Nephron (organoid): Measurements from ENCODE around the gene MGRN1.

Source experiments
- H3K27ac Mint-ChIP-seq, 3 experiments: 2 replicates each; pipeline ENCODE4 v1.8.0; 2020; ENCODE audit warnings: mixed read lengths in 3 of 3, mild to moderate bottlenecking in 2 of 3, moderate library complexity in 1 of 3
- H3K27me3 Mint-ChIP-seq: 2 replicates; pipeline ENCODE4 v1.8.0; 2021; ENCODE audit warnings: low read depth, mild to moderate bottlenecking, moderate library complexity, mixed read lengths
- H3K36me3 Mint-ChIP-seq: 2 replicates; pipeline ENCODE4 v1.8.0; 2020; ENCODE audit warnings: low read depth, mixed read lengths
- H3K4me1 Mint-ChIP-seq: 2 replicates; pipeline ENCODE4 v1.8.0; 2020; ENCODE audit warnings: mixed read lengths
- H3K4me3 Mint-ChIP-seq, 3 experiments: 2 replicates each; pipeline ENCODE4 v1.8.0; 2020; ENCODE audit warnings: mild to moderate bottlenecking in 3 of 3, mixed read lengths in 3 of 3, moderate library complexity in 2 of 3
- H3K9me3 Mint-ChIP-seq: 2 replicates; pipeline ENCODE4 v1.8.0; 2020; ENCODE audit warnings: mixed read lengths
- CTCF ChIP-seq, 3 experiments: fragments of 200-600 bp; sonication (generic); IDR thresholded peaks; one replicate each; pipeline ENCODE4 v1.5.0; 2021; ENCODE audit warnings: antibody characterized with exemption in 3 of 3; ENCODE audit not compliant: unreplicated experiment in 3 of 3

MGRN1 gene

GRCh38 chr16:4606354-4606753 is 18.3 kb upstream of the MGRN1 start:
- no peaks in the 10 kb centered on the region for H3K36me3 Mint-ChIP-seq
- TF ChIP-seq CTCF (IDR thresholded peaks at IDR 0.05; ENCODE audit: unreplicated experiment in 3 of 3), result no peak
- H3K27ac Mint-ChIP-seq, result no peak overlapping the region
- no peak overlapping the region for H3K4me3 Mint-ChIP-seq
- H3K27me3 Mint-ChIP-seq, result no peaks in the 10 kb centered on the region
- no peaks in the 10 kb centered on the region for H3K9me3 Mint-ChIP-seq
- H3K4me1 Mint-ChIP-seq, result peaks cover 4% of the 10 kb centered on the region

- H3K9me3 Mint-ChIP-seq, result no peaks in the 10 kb centered on the region
Measured at GRCh38 chr16:4607841-4608703, 16.6 kb upstream of the MGRN1 start.

GRCh38 chr16:4608704-4608980 is 16.0 kb upstream of the MGRN1 start:
- H3K4me3 Mint-ChIP-seq, result no peak overlapping the region
- no peak overlapping the region for H3K27ac Mint-ChIP-seq
- no peaks in the 10 kb centered on the region for H3K9me3 Mint-ChIP-seq
- peaks cover 3% of the 10 kb centered on the region for H3K27me3 Mint-ChIP-seq
- no peak for TF ChIP-seq CTCF (IDR thresholded peaks at IDR 0.05; ENCODE audit: unreplicated experiment in 3 of 3)
- H3K36me3 Mint-ChIP-seq, result no peaks in the 10 kb centered on the region
- no peaks in the 10 kb centered on the region for H3K4me1 Mint-ChIP-seq

More at GRCh38 chr16:4607841-4608703, 16.6 kb upstream of the MGRN1 start:
- Mint-ChIP-seq H3K27ac (no peak overlapping the region), H3K4me3 (no peak overlapping the region), H3K4me1 (no peaks in the 10 kb centered on the region), H3K27me3 (peaks cover 2% of the 10 kb centered on the region), H3K36me3 (no peaks in the 10 kb centered on the region)
- TF ChIP-seq CTCF (IDR thresholded peaks at IDR 0.05; ENCODE audit: unreplicated experiment in 3 of 3), result no peak

GRCh38 chr16:4609200-4610010 is 15.2 kb upstream of the MGRN1 start:
- no peak overlapping the region for H3K27ac Mint-ChIP-seq

More at GRCh38 chr16:4609200-4610010, 15.2 kb upstream of the MGRN1 start:
- H3K4me3 Mint-ChIP-seq, result no peak overlapping the region
- H3K36me3 Mint-ChIP-seq, result no peaks in the 10 kb centered on the region
- no peaks in the 10 kb centered on the region for H3K9me3 Mint-ChIP-seq
- H3K4me1 Mint-ChIP-seq, result no peaks in the 10 kb centered on the region
- peaks cover 3% of the 10 kb centered on the region for H3K27me3 Mint-ChIP-seq
- TF ChIP-seq CTCF (IDR thresholded peaks at IDR 0.05; ENCODE audit: unreplicated experiment in 3 of 3), result no peak
